H9 (cell line): ENCODE measurements around the gene TEX264. TPM values are rescaled to one million over a fixed set of nuclear protein-coding genes. Genes with fewer than 3 reads are reported as not detected.

ENCODE experiments used
- DNase-seq: peaks from one replicate; pipeline ENCODE4 v3.0.0-alpha.2; 2017
- H2AFZ ChIP-seq: one replicate; pipeline ENCODE4 v1.6.1; 2013; ENCODE audit warnings: mild to moderate bottlenecking, low read length, control low read depth, moderate library complexity
- H2AK5ac ChIP-seq: 2 replicates; pipeline ENCODE4 v1.6.1; 2013; ENCODE audit warnings: low read length, control low read depth, mixed read lengths; ENCODE audit not compliant: insufficient read length
- H2BK120ac ChIP-seq: one replicate; pipeline ENCODE4 v1.6.1; 2013; ENCODE audit warnings: low read depth, mild to moderate bottlenecking, low read length, control low read depth, inconsistent platforms; ENCODE audit not compliant: poor library complexity, severe bottlenecking
- H2BK12ac ChIP-seq: 2 replicates; pipeline ENCODE4 v1.6.1; 2013; ENCODE audit warnings: low read length, control low read depth, mixed read lengths, low read depth; ENCODE audit not compliant: insufficient read length
- H2BK15ac ChIP-seq: 2 replicates; pipeline ENCODE4 v1.6.1; 2013; ENCODE audit warnings: low read depth, low read length, control low read depth
- H2BK20ac ChIP-seq: one replicate; pipeline ENCODE4 v1.6.1; 2013; ENCODE audit warnings: low read depth, mild to moderate bottlenecking, low read length, control low read depth, inconsistent platforms; ENCODE audit not compliant: poor library complexity, severe bottlenecking
- H2BK5ac ChIP-seq: 2 replicates; pipeline ENCODE4 v1.6.1; 2013; ENCODE audit warnings: low read length, control low read depth, mixed read lengths; ENCODE audit not compliant: insufficient read length
- H3K14ac ChIP-seq: 2 replicates; pipeline ENCODE4 v1.6.1; 2013; ENCODE audit warnings: low read length, control low read depth; ENCODE audit not compliant: insufficient read depth
- H3K18ac ChIP-seq: 2 replicates; pipeline ENCODE4 v1.6.1; 2013; ENCODE audit warnings: low read depth, mild to moderate bottlenecking, mixed read lengths, low read length, control low read depth; ENCODE audit not compliant: insufficient read length
- H3K23ac ChIP-seq: 2 replicates; pipeline ENCODE4 v1.6.1; 2013; ENCODE audit warnings: low read length, control low read depth, mixed read lengths, low read depth; ENCODE audit not compliant: insufficient read length
- H3K23me2 ChIP-seq: 2 replicates; pipeline ENCODE4 v1.6.1; 2013; ENCODE audit warnings: low read depth, mild to moderate bottlenecking, mixed read lengths, low read length, control low read depth; ENCODE audit not compliant: insufficient read length, poor library complexity, severe bottlenecking
- H3K27ac ChIP-seq: 2 replicates; pipeline ENCODE4 v1.5.1; 2013; ENCODE audit warnings: low read length, control low read depth, mixed read lengths, low read depth; ENCODE audit not compliant: insufficient read length
- H3K27me3 ChIP-seq: 2 replicates; pipeline ENCODE4 v1.6.1; 2013; ENCODE audit warnings: low read length, control low read depth, inconsistent platforms; ENCODE audit not compliant: insufficient read depth
- H3K4ac ChIP-seq: 2 replicates; pipeline ENCODE4 v1.6.1; 2013; ENCODE audit warnings: low read depth, mild to moderate bottlenecking, control low read depth, inconsistent platforms, low read length, moderate library complexity
- H3K4me1 ChIP-seq: 2 replicates; pipeline ENCODE4 v1.6.1; 2013; ENCODE audit warnings: low read length, control low read depth, inconsistent platforms; ENCODE audit not compliant: insufficient read depth
- H3K4me2 ChIP-seq: 2 replicates; pipeline ENCODE4 v1.6.1; 2013; ENCODE audit warnings: low read length, control low read depth, mixed read lengths; ENCODE audit not compliant: insufficient read length, insufficient read depth
- H3K56ac ChIP-seq: 2 replicates; pipeline ENCODE4 v1.6.1; 2013; ENCODE audit warnings: low read depth, mild to moderate bottlenecking, mixed read lengths, low read length, control low read depth; ENCODE audit not compliant: insufficient read length
- H3K79me1 ChIP-seq: 2 replicates; pipeline ENCODE4 v1.6.1; 2013; ENCODE audit warnings: low read depth, mild to moderate bottlenecking, moderate library complexity, low read length, control low read depth, inconsistent platforms; ENCODE audit not compliant: insufficient read depth, poor library complexity, severe bottlenecking
- H3K79me2 ChIP-seq: 2 replicates; pipeline ENCODE4 v1.6.1; 2013; ENCODE audit warnings: low read length, control low read depth, inconsistent platforms; ENCODE audit not compliant: insufficient read depth
- H3K9ac ChIP-seq: 2 replicates; pipeline ENCODE4 v1.6.1; 2013; ENCODE audit warnings: low read length, control low read depth, mixed read lengths; ENCODE audit not compliant: insufficient read length; ENCODE audit errors: extremely low read depth
- H3K9me3 ChIP-seq: one replicate; pipeline ENCODE4 v1.6.1; 2013; ENCODE audit warnings: low read depth, low read length, inconsistent platforms; ENCODE audit not compliant: control insufficient read depth
- H3T11ph ChIP-seq: one replicate; pipeline ENCODE4 v1.6.1; 2013; ENCODE audit warnings: mild to moderate bottlenecking, low read length, control low read depth, inconsistent platforms
- H4K20me1 ChIP-seq: one replicate; pipeline ENCODE4 v1.6.1; 2013; ENCODE audit not compliant: control insufficient read depth, insufficient read length, insufficient read depth
- H4K5ac ChIP-seq: 2 replicates; pipeline ENCODE4 v1.6.1; 2013; ENCODE audit warnings: low read depth, mild to moderate bottlenecking, mixed read lengths, low read length, control low read depth; ENCODE audit not compliant: insufficient read length
- H4K8ac ChIP-seq: replicated peaks from 2 replicates; pipeline ENCODE4 v1.6.1; 2013; ENCODE audit warnings: low read length, control low read depth, mixed read lengths, low read depth; ENCODE audit not compliant: insufficient read length
- H4K91ac ChIP-seq: 2 replicates; pipeline ENCODE4 v1.6.1; 2013; ENCODE audit warnings: low read depth, mild to moderate bottlenecking, moderate library complexity, mixed read lengths, low read length, control low read depth; ENCODE audit not compliant: insufficient read length
- H3K27ac Mint-ChIP-seq, 3 experiments: 2 replicates in 2 of 3; 3 replicates in 1 of 3; pipeline ENCODE4 v1.8.0; 2020 to 2021; ENCODE audit warnings: mixed read lengths in 3 of 3, mild to moderate bottlenecking in 1 of 3, moderate library complexity in 1 of 3
- H3K27me3 Mint-ChIP-seq: 2 replicates; pipeline ENCODE4 v1.8.0; 2021; ENCODE audit warnings: low read depth, mild to moderate bottlenecking, moderate library complexity, mixed read lengths
- H3K36me3 Mint-ChIP-seq, 3 experiments: 2 replicates in 2 of 3; 3 replicates in 1 of 3; pipeline ENCODE4 v1.8.0; 2020 to 2021; ENCODE audit warnings: low read depth in 3 of 3, mixed read lengths in 3 of 3; ENCODE audit not compliant: insufficient read depth in 1 of 3
- H3K4me1 Mint-ChIP-seq, 2 experiments: 2 replicates each; pipeline ENCODE4 v1.8.0; 2020; ENCODE audit warnings: mixed read lengths in 2 of 2
- H3K4me3 Mint-ChIP-seq, 2 experiments: 2 replicates in 1 of 2; 3 replicates in 1 of 2; pipeline ENCODE4 v1.8.0; 2020 to 2021; ENCODE audit warnings: mild to moderate bottlenecking in 2 of 2, mixed read lengths in 2 of 2, moderate library complexity in 1 of 2
- H3K9me3 Mint-ChIP-seq, 2 experiments: 2 replicates in 1 of 2; 3 replicates in 1 of 2; pipeline ENCODE4 v1.8.0; 2020; ENCODE audit warnings: mild to moderate bottlenecking in 2 of 2, mixed read lengths in 2 of 2, moderate library complexity in 1 of 2
- WGBS: extraction: QIAGEN DNeasy Blood & Tissue Kit; methylation state at CpG from one replicate; pipeline ENCODE4 v1.1.7; 2013; ENCODE audit warnings: missing lambda C conversion rate, low lambda C conversion rate, mixed read lengths; ENCODE audit not compliant: insufficient read length; ENCODE audit errors: extremely low coverage; 5-methylcytosine and 5-hydroxymethylcytosine counted together
- total RNA-seq: library from RNA; stranded (reverse); gene quantifications from 2 replicates; pipeline ENCODE4 v1.2.1, GENCODE V29; 2021
- TF ChIP-seq, protein P1 (sequence below): fragments of 200-600 bp; sonication (generic); conservative IDR thresholded peaks from 3 replicates; pipeline ENCODE4 v1.8.0; 2021; ENCODE audit warnings: antibody characterized with exemption, mild to moderate bottlenecking

Gene TEX264
- total RNA-seq, 1 experiment from 2014 or later: 17.3 TPM

DNA sequence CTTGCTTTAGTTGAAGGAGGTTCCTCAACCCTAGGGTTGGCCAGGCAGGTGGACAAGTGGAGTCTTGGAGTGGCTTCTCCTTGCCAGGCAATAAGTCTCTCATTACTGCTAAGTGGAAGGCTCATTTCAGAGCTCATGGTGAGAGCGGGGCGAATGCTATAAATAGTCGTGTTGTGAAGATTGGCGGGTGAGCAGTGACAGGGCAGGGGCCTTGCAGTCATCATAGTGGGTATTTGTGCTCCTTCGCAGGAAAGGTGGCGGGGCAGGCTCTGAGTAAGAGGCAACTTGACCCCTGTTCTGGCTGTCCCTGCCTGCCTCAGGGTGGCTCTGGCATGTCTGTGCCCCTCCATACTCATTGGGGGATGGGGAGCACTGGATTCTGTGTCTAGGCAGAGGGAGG lies 27.2 kb downstream of the TEX264 start:
- peak overlapping the region in 2 of 3 experiments; percentile 11 to 12; a peak in 2 of 7 replicates for H3K27ac Mint-ChIP-seq
- no peaks in the 10 kb centered on the region for H3K9me3 ChIP-seq

More for the DNA sequence above, 27.2 kb downstream of the TEX264 start:
- H3K27me3 ChIP-seq: no peaks in the 10 kb centered on the region
- H3K4ac ChIP-seq: no peak overlapping the region
- TF ChIP-seq, protein P1, sequence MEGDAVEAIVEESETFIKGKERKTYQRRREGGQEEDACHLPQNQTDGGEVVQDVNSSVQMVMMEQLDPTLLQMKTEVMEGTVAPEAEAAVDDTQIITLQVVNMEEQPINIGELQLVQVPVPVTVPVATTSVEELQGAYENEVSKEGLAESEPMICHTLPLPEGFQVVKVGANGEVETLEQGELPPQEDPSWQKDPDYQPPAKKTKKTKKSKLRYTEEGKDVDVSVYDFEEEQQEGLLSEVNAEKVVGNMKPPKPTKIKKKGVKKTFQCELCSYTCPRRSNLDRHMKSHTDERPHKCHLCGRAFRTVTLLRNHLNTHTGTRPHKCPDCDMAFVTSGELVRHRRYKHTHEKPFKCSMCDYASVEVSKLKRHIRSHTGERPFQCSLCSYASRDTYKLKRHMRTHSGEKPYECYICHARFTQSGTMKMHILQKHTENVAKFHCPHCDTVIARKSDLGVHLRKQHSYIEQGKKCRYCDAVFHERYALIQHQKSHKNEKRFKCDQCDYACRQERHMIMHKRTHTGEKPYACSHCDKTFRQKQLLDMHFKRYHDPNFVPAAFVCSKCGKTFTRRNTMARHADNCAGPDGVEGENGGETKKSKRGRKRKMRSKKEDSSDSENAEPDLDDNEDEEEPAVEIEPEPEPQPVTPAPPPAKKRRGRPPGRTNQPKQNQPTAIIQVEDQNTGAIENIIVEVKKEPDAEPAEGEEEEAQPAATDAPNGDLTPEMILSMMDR: no peak
- no peaks in the 10 kb centered on the region for H3K79me2 ChIP-seq
- H3K56ac ChIP-seq: no peak overlapping the region
- no peak overlapping the region for H2BK5ac ChIP-seq
- H2BK120ac ChIP-seq: no peak overlapping the region
- no peak overlapping the region for H2BK15ac ChIP-seq
- H4K5ac ChIP-seq: no peak overlapping the region
- H3K9ac ChIP-seq: no peak overlapping the region
- H3K18ac ChIP-seq: no peak overlapping the region
- H3K4me2 ChIP-seq: no peak overlapping the region
- H3K79me1 ChIP-seq: no peaks in the 10 kb centered on the region
- no peak overlapping the region for H2BK20ac ChIP-seq
- H3K23ac ChIP-seq: no peak overlapping the region
- H4K8ac ChIP-seq: no peak overlapping the region
- no peak overlapping the region for H3T11ph ChIP-seq
- no CpG with 5 or more reads among the region's 6 CpGs for WGBS
- Mint-ChIP-seq H3K27me3 (no peaks in the 10 kb centered on the region), H3K4me1 (peaks cover 7 to 9% of the 10 kb centered on the region in 2 experiments), H3K9me3 (no peaks in the 10 kb centered on the region), H3K36me3 (peaks cover 3 to 8% (median 3%) of the 10 kb centered on the region in 3 experiments; a peak in 4 of 7 replicates), H3K4me3 (no peak overlapping the region)
- H3K14ac ChIP-seq: no peak overlapping the region
- DNase-seq: no peak
- H4K91ac ChIP-seq: no peak overlapping the region
- no peaks in the 10 kb centered on the region for H3K23me2 ChIP-seq
- no peak overlapping the region for H3K27ac ChIP-seq
- H3K4me1 ChIP-seq: no peaks in the 10 kb centered on the region; the same call in 1 of the 2 replicates
- no peaks in the 10 kb centered on the region for H4K20me1 ChIP-seq
- H2BK12ac ChIP-seq: no peak overlapping the region
- H2AFZ ChIP-seq: no peak overlapping the region
- H2AK5ac ChIP-seq: no peak overlapping the region
